ENCODE results near the gene AKR1B1. TPM values are rescaled to one million over a fixed set of nuclear protein-coding genes. Genes with fewer than 3 reads are reported as not detected.

Gene AKR1B1
- total and polyA plus RNA-seq, 2 donors (not counting 3 experiments of a cell fraction or from before 2014, with no cell fraction given) = 159 to 193 TPM

GRCh38 chr7:134431815-134432214 lies 27.1 kb downstream of the AKR1B1 start:
- dilution Hi-C loops (cut with MboI; ENCODE audit: extremely low pct_ligation_motif_present, low sequenced_read_pairs) (no loop called here), intact Hi-C loops (cut with micrococcal nuclease) (loop anchor here (1.0 to 10.0 kb wide), 8 partner anchors 27 to 523 kb away; partner anchors contain the start of gene AKR1B1)
- H4K20me1 ChIP-seq (replicated peaks; ENCODE audit: control insufficient read depth, extremely low read depth, insufficient read depth, low read length) = no peaks in the 10 kb centered on the region
- H3K27ac ChIP-seq (ENCODE audit: insufficient read depth, low read depth, low read length) = peak overlapping the region; percentile 45
- DNase-seq (ENCODE audit: low read depth, low spot score) (no peak), FAIRE-seq (no peak)
- H3K79me2 ChIP-seq (ENCODE audit: control insufficient read depth, insufficient read depth, low read length) = no peaks in the 10 kb centered on the region
- BruUV-seq (replicated peaks) = no TSS peak
- TF ChIP-seq MAX (IDR thresholded peaks at IDR 0.05; ENCODE audit: insufficient read depth, insufficient read length) (no peak), EZH2 (IDR thresholded peaks at IDR 0.05; ENCODE audit: borderline replicate concordance, low read depth, low read length, severe bottlenecking) (no peak), CTCF (IDR thresholded peaks at IDR 0.05; ENCODE audit: extremely low read depth in 1 of 2, insufficient read depth in 1 of 2, low read depth in 1 of 2, low read length in 2 of 2) (no peak), JUN (IDR thresholded peaks at IDR 0.05; ENCODE audit: borderline replicate concordance, insufficient read depth, insufficient read length, low read depth) (no peak), GATA2 (IDR thresholded peaks at IDR 0.05; ENCODE audit: insufficient read depth, insufficient read length, low read depth, low read length) (no peak), POLR2A (IDR thresholded peaks at IDR 0.05; ENCODE audit: low read depth, low read length) (no peak), POLR2AphosphoS5 (IDR thresholded peaks at IDR 0.05; ENCODE audit: insufficient read depth, low read depth, low read length) (no peak), MYC (IDR thresholded peaks at IDR 0.05; ENCODE audit: low read depth, low read length) (no peak), FOS (IDR thresholded peaks at IDR 0.05; ENCODE audit: borderline replicate concordance, insufficient read depth, low read length) (no peak)
- peak overlapping the region in 1 of 3 experiments; percentile 44 for H3K4me3 ChIP-seq (replicated peaks in 1 of 3; ENCODE audit: insufficient read depth in 1 of 3, low read depth in 1 of 3, low read length in 3 of 3)
- no peaks in the 10 kb centered on the region for H3K36me3 ChIP-seq (ENCODE audit: control insufficient read depth in 2 of 2, extremely low read depth in 1 of 2, insufficient read depth in 2 of 2, low read length in 2 of 2)
- no peaks in the 10 kb centered on the region for H3K9me3 ChIP-seq (replicated peaks; ENCODE audit: control insufficient read depth, insufficient read depth, low read length)
- H3K4me2 ChIP-seq (ENCODE audit: insufficient read depth, low read length) = peak overlapping the region; percentile 46
- peaks cover 9% of the 10 kb centered on the region for H3K4me1 ChIP-seq (ENCODE audit: control insufficient read depth, extremely low read depth, insufficient read depth, low read length)
- H3K27me3 ChIP-seq (ENCODE audit: control insufficient read depth in 2 of 2, insufficient read depth in 2 of 2, low read length in 2 of 2) = no peaks in the 10 kb centered on the region
- H3K9ac ChIP-seq (replicated peaks; ENCODE audit: extremely low read depth, insufficient read depth, low read length) = peak overlapping the region; percentile 19
- peak overlapping the region; percentile 95 for H2AFZ ChIP-seq (ENCODE audit: low read depth, low read length)
- POLR2A ChIA-PET = no interaction called here
- CTCF ChIA-PET = interaction anchor here (0.7 to 2.6 kb wide), 32 partner anchors 9 to 504 kb away, joined by 3 to 224 read pairs (median 10); partner anchors contain the start of genes AKR1B1, AKR1B10, AKR1B15 and SLC35B4
- no peaks in the 10 kb centered on the region for H3K9me1 ChIP-seq (replicated peaks; ENCODE audit: control insufficient read depth, extremely low read depth, insufficient read depth, low read length)

All from endothelial cell of umbilical vein (primary cell).